CD4-positive, alpha-beta T cell treated with Interleukin-15 for 4 hours (primary cell): ENCODE measurements around the gene ANKRD34A.

Experiments used
- DNase-seq: peaks from one replicate; pipeline ENCODE4 v3.0.0-alpha.2; 2020; ENCODE audit warnings: low spot score

The ANKRD34A gene

GRCh38 chr1:145967288-145967687, 2.9 kb upstream of the ANKRD34A start:
- DNase-seq, result no peak

DNA sequence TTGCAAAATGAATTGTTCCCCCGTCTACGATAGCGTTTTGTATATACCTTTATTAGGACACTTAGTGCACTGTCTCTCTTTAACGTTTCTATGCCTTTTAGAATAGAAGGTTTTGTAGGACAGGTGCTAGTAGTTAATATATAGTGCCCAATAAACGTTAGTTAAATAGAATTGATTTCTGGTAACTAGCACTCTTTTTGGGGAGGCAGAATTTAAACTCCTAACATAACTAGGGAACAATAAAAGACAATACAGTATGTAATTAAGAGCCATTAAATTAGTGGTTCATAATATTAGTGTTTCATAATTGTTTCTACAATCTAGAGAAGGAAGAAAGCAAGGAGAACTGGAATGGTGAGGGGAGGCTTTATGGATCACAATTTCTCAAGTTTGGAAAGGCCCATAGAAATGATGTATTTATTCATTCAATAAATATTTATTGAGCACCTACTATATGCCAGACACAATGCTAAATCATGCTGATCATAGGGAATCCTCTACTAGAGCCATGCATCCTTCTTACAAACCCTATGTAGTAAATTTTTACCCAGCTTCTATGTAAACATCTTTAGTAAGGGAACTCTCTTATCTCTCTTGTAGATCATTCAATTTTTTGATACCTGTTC, 857 bp upstream of the ANKRD34A start:
- no peak for DNase-seq

GRCh38 chr1:145963265-145964019, 933 bp downstream of the ANKRD34A start:
- no peak for DNase-seq

DNA sequence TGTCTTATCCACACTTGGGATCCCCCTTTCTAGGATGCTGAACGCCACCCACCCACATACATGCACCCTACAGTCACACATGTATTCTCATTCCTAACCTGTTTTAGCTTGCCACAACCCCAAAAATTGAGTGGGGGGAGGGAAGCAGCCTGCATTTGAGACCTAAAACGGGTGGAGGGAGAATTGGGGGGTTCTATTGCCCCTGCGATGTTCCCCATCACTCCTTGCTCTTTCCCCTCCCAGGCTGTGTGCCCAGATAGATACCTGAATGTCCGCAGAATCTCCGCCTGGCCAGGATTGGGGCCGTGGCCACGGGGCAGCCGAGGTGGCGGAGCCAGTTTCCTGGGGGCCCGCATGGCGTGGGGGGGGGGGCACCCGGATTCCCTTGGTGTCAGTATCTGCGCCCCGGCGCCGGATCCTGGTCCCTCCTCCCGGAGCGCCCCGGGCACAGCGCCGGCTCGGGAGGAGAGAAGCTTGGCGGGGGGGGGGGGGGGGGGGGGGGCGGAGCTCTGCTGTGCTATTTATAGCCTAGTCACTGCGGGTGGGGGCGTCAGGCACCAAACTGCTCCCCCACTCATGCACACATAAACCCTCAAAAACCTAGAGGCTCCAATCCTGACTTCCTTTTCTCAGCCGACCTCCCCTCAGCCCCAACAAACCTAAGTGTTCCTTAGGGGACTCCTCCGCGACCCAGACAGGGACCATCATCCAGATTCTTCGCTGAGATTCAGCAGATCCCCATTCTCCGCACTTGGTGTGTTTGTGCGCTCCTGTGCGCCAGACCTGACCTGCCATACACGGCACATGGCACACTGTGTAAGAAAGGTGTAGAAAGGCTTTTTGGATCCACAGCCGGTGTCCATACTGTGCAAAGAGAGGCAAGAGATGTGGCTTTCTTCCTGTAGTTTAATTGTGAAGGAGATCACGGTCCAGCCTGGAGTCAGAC, 1.9 kb downstream of the ANKRD34A start:
- DNase-seq, result no peak

DNA sequence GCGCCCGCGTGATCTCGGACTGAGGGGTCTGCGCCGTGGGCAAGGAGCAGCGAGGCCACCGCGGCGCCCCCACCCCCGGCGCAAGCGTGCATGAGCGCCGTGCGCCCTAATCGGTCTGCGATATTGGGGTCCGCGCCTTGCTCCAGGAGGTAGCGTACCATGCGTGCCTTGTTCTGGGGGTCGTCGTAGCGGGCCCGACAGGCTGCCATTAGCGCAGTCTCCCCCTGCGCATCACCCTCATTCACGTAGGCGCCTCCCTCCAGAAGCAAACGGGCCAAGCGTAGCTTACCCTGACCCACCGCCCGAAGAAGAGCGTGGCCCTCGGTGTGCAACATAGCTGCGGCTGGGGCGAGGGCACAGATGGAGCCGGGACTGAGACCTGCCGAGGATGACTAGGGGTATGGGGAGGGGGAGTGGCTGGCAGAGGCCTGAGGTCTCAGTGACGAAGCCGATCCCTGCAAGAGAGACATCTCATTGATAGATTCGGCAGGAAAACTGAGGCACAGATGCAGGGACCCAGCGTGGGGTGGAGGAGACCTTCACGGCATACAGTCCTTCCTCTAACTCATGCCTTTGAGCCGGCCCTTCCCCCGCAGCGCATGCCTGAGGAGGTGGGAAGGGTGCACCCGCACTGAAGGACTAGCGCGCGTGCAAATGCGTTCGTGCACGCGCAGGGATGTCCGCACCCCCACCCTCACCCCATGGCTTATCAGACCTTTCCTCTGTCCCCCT, 2.8 kb downstream of the ANKRD34A start:
- no peak for DNase-seq

DNA sequence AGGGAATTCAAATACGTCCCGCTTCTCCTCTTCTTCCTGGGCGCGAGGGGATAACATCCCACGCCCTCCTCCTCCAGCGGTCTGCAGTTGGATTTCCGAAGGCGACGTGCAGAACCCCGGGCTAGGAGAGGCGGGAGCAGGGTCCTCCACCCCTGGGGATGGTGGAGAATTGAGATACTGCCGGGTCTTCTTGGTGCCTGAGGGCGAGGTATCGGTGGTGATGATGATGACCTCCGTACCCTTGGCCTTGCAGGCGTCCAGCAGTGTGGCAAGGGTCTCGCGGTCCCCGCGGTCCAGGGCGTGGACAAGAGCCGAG, 3.3 kb downstream of the ANKRD34A start:
- DNase-seq, result no peak

GRCh38 chr1:145960468-145961108, 3.8 kb downstream of the ANKRD34A start:
- no peak for DNase-seq

GRCh38 chr1:145959957-145960467, 4.4 kb downstream of the ANKRD34A start:
- DNase-seq, result no peak

DNA sequence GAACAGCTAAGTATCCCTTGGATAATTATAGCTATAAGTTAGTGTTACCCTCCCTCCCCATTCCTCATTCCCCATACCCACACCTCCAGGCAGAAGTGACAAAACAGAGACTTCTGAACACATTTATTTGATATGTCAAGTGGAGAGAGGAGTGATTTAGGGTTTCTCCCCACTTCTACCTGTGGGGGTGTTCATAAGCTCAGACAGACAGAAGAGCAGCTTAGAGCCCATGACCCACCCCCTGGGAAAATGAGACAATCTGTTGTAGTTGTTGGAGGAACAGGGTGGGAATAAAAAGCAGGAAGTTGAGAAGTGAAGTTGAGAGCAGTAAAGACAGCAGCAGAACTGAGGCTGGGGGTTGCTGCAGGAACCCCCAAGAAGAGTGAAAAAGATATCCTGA, 5.0 kb downstream of the ANKRD34A start:
- DNase-seq, result no peak

- DNase-seq, result no peak
Measured at GRCh38 chr1:145958734-145959133, 5.6 kb downstream of the ANKRD34A start.

DNA sequence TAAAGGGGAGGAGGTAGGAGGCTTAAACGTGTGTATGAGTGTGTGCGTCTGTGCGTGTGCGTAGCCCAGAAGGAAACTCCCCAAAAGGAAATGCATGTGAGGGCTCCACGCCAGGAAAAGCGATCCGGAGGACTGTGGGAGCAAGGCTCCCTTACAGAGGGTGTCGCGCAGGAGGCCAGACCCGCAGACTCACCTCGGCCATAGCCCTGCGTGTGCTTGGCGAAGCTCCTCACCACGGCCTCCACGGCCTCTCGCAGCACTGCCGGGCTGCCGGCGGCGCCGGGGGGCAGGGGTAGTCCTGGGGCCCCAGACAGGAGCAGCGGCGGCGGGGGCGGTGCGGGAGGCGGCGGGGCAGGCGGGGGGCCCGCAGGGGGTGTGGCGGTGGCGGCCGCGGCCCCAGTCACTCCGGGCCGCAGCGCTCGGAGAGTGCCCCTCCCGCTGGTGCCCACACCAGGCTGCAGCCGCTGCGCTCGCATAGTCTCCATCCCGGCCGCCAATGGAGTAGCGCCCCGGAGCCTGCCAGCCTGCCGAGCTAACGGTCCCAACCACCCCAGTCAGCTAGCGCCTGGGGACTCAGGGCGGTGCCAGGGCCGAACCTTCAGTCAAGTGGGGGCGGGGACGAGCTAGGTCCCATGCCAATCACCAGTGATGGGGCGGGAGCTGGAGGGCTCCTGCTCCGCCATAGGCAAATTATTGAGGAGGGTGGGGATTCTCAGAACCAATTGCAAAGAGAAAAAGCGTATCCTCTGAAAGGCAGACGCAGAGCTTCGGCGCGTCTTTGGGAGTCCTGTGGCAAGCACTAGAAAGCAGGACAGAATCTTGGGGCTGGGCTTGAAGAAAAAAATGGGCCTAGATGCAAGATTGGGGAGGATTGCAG, 6.7 kb downstream of the ANKRD34A start, which contains the start of gene LIX1L:
TSS of gene LIX1L (minus strand) at position 575 of the 877 bp plus-strand sequence. CDS start at position 485, 90 bp downstream.
- DNase-seq, result peak; percentile 93

DNA sequence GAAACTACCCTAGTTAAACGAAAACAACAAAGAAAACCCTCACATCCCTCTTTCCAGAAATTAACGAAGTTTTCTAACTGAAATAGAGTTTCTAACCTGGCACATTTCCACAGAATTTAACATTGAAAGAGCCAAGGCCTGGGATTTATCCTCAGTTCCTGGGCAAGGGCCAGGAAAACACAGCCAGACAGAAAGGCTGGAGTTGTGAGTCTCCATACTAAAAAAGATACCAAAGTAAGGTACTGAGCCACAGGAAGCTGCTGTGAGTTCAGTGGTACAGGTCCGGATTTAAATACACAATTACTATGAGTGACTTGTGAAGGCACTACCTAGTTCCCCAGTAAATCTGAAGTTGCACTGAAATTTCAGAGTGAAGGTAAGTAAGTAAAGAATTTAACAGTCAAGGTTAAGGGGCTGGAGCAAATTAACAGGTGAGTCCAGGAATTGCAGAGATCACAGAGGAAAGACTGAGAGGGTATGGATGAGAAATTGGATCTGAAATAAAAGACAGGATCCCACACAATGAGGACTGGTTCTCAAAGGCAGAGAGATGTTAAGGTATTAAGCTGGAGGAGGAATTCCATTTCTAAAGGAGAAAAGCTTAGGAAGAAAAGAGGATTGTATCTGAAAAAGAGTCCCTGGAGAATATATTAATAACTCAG, 7.5 kb downstream of the ANKRD34A start:
- no peak for DNase-seq

DNA sequence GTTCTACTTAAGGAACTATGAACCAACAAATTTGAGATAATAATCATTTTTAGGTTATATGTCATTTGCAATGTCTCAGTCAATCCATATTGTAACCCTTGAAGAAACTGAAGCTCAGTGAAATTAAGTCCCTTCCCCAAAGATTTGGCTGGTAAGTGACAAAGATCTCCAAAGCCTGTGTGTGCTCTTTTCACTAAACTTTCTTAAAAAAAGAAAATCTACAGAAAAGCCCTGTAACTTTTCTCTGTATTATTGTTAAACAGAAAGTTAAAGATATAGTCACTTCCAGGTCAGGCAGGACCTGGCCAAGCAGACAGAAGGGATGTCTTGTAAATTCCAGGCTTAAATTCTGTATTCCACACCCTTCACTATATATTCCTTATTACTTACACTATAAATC, 8.0 kb downstream of the ANKRD34A start:
- no peak for DNase-seq

GRCh38 chr1:145955436-145955835, 8.9 kb downstream of the ANKRD34A start:
- DNase-seq, result no peak

DNA sequence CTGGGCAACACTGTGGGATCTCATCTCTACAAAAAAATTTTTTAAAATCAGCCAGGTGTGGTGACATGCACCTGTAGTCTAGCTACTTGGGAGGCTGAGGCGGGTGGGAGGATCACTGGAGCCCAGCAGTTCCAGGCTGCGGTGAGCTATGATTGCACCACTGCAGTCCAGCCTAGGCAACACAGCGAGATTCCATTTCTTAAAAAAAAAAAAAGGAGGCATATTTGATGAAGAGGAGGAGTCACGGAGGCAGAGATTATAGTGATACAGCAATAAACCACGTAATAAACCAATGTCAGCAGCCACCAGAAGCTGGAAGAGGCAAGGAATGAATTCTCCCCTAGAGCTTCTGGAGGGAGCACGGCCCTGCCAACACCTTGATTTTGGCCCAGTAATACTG, 10.5 kb downstream of the ANKRD34A start:
- DNase-seq, result no peak

DNA sequence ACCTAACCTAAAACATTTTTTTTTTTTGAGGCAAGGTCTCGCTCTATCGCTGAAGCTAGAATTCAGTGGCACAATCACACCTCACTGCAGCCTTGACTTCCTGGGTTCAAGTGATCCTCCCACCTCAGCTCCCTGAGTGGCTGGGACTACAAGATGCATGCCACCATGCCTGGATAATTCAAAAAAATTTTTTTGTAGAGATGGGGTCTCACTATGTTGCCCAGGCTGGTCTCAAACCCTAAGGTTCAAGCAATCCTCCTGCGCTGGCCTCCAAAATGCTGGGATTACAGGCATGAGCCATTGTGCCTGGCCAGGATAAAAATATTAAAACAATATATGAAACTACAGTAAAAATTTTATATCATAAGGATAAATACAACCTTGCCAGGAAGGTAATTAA, 11.5 kb downstream of the ANKRD34A start:
- DNase-seq, result no peak

- no peak for DNase-seq
Measured at GRCh38 chr1:145951526-145951925, 12.8 kb downstream of the ANKRD34A start.

- DNase-seq, result no peak
Measured at GRCh38 chr1:145949219-145949618, 15.2 kb downstream of the ANKRD34A start.

GRCh38 chr1:145947551-145947950, 16.8 kb downstream of the ANKRD34A start:
- DNase-seq, result no peak

DNA sequence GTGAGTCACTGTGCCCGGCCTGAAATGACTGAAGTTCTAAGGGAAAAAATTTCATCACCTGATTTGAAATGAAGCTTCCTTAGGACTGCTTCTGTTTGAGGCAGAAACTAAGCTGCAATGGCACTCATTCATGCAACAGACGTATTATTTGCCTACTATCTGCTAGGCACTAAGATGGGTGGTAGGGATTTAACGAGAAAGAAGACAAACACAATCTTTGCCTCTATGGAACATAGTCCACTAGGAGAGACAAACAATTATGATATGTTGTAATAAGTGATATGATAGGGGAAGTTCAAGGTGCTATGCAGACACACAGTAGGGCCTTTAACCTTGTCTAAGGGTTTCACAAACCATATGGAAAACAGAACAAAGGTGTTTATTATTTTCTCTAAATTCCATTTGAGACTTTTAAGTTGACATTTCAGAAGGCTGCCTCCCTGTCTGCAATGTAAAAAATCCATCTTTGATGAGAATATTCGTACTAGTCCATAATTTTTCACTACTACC, 17.8 kb downstream of the ANKRD34A start:
- no peak for DNase-seq
